Fibroblast of the aortic adventitia (primary cell): ENCODE results near the gene MANEAL. TPM values are rescaled to one million over a fixed set of nuclear protein-coding genes. Genes with fewer than 3 reads are reported as not detected.

Experiments
- DNase-seq: peaks from one replicate; pipeline ENCODE4 v3.0.0-alpha.2; 2010; ENCODE audit warnings: low read depth
- H3K4me3 ChIP-seq: 2 replicates; pipeline ENCODE4 v1.5.1; 2011; ENCODE audit warnings: low read depth, mild to moderate bottlenecking, control low read depth, low read length, moderate library complexity
- CTCF ChIP-seq: IDR thresholded peaks from 2 replicates; pipeline ENCODE4 v1.5.1; 2011; ENCODE audit warnings: mild to moderate bottlenecking, low read length, control low read depth, inconsistent platforms; ENCODE audit not compliant: insufficient read depth
- total RNA-seq: library from RNA; depleted of rRNA; stranded (reverse); fragments of >200 nt; gene quantifications from 2 replicates; pipeline ENCODE4 v1.2.3, GENCODE V29; 2012; ENCODE audit warnings: low replicate concordance

Gene MANEAL
- total RNA-seq, 1 donor: 0.99 TPM

- DNase-seq: no peak
- no peak overlapping the region for H3K4me3 ChIP-seq
- no peak for TF ChIP-seq CTCF
These were observed 50.9 kb downstream of the MANEAL start for GRCh38 chr1:37844536-37844935.

GRCh38 chr1:37845049-37845646, 51.5 kb downstream of the MANEAL start:
- no peak for TF ChIP-seq CTCF
- DNase-seq: no peak
- H3K4me3 ChIP-seq: no peak overlapping the region

- no peak for DNase-seq
- TF ChIP-seq CTCF: no peak
- no peak overlapping the region for H3K4me3 ChIP-seq
These were observed 52.1 kb downstream of the MANEAL start for GRCh38 chr1:37845786-37846185.

GRCh38 chr1:37846647-37847339, 53.1 kb downstream of the MANEAL start:
- H3K4me3 ChIP-seq: no peak overlapping the region
- TF ChIP-seq CTCF: no peak
- no peak for DNase-seq

GRCh38 chr1:37849480-37849879, 55.8 kb downstream of the MANEAL start:
- DNase-seq: no peak
- H3K4me3 ChIP-seq: no peak overlapping the region
- no peak for TF ChIP-seq CTCF

- TF ChIP-seq CTCF: no peak
- H3K4me3 ChIP-seq: no peak overlapping the region
- DNase-seq: no peak
These were observed 56.8 kb downstream of the MANEAL start for GRCh38 chr1:37850352-37850955.

Other genes with a start within 250 kb of the MANEAL start
- 12.9 and 23.5 TPM in 2 replicates for gene SNIP1, start 239.6 kb upstream of the MANEAL start, total RNA-seq
- 7.4 and 13.7 TPM in 2 replicates for gene DNALI1, start 236.9 kb upstream of the MANEAL start, total RNA-seq
- 72.7 and 75.5 TPM in 2 replicates for gene GNL2, start 197.9 kb upstream of the MANEAL start, total RNA-seq
- 0.49 TPM in 1 of 2 replicates, not detected in the other for gene RSPO1, start 159.0 kb upstream of the MANEAL start, total RNA-seq
- gene CDCA8, start 101.3 kb upstream of the MANEAL start, total RNA-seq: 0.25 and 12.8 TPM in 2 replicates
- gene EPHA10, start 28.7 kb upstream of the MANEAL start, total RNA-seq: not detected in 2 replicates
- 14.5 and 24.0 TPM in 2 replicates for gene C1orf122, start 13.9 kb downstream of the MANEAL start, total RNA-seq
- 3.1 and 8.9 TPM in 2 replicates for gene YRDC, start 14.4 kb downstream of the MANEAL start, total RNA-seq
- gene MTF1, start 65.7 kb downstream of the MANEAL start, total RNA-seq: 4.7 and 7.4 TPM in 2 replicates
- 26.8 and 35.5 TPM in 2 replicates for gene INPP5B, start 153.2 kb downstream of the MANEAL start, total RNA-seq
- gene SF3A3, start 196.2 kb downstream of the MANEAL start, total RNA-seq: 75.2 and 87.7 TPM in 2 replicates
- 6.1 and 15.6 TPM in 2 replicates for gene FHL3, start 211.7 kb downstream of the MANEAL start, total RNA-seq
- 23.1 and 68.1 TPM in 2 replicates for gene UTP11, start 218.9 kb downstream of the MANEAL start, total RNA-seq